ENCODE data around the gene ERG28.

ERG28 gene

DNA sequence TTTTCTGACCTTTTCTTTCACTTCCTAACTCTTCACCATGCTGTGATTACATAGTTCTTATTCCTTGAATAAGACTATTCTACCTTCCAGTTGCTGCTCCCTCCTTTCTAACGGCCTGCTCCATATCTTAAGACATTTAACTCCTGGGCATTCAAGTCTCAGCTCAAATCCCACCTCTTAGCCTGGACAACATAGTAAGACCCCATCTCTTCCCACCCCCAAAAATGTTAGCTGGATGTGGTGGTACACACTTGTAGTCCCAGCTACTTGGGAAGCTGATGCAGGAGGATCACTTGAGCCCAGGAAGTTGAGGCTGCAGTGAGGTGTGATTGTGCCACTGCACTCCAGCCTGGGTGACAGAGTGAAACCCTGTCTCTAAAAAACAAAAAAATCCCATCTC, 10.9 kb downstream of the ERG28 start:
- no peak for ATAC-seq
- no peak for TF ChIP-seq ZNF70 (CRISPR knock-in tag; IDR thresholded peaks at IDR 0.05)
- TF ChIP-seq RARB (CRISPR knock-in tag; IDR thresholded peaks at IDR 0.05) = no peak
- no peak for TF ChIP-seq ISL1 (CRISPR knock-in tag; IDR thresholded peaks at IDR 0.05)
- TF ChIP-seq, protein P1, sequence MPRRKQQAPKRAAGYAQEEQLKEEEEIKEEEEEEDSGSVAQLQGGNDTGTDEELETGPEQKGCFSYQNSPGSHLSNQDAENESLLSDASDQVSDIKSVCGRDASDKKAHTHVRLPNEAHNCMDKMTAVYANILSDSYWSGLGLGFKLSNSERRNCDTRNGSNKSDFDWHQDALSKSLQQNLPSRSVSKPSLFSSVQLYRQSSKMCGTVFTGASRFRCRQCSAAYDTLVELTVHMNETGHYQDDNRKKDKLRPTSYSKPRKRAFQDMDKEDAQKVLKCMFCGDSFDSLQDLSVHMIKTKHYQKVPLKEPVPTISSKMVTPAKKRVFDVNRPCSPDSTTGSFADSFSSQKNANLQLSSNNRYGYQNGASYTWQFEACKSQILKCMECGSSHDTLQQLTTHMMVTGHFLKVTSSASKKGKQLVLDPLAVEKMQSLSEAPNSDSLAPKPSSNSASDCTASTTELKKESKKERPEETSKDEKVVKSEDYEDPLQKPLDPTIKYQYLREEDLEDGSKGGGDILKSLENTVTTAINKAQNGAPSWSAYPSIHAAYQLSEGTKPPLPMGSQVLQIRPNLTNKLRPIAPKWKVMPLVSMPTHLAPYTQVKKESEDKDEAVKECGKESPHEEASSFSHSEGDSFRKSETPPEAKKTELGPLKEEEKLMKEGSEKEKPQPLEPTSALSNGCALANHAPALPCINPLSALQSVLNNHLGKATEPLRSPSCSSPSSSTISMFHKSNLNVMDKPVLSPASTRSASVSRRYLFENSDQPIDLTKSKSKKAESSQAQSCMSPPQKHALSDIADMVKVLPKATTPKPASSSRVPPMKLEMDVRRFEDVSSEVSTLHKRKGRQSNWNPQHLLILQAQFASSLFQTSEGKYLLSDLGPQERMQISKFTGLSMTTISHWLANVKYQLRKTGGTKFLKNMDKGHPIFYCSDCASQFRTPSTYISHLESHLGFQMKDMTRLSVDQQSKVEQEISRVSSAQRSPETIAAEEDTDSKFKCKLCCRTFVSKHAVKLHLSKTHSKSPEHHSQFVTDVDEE (CRISPR knock-in tag; IDR thresholded peaks at IDR 0.05) = no peak
- no peak for TF ChIP-seq ZNF8 (CRISPR knock-in tag; IDR thresholded peaks at IDR 0.05)
- no peak for TF ChIP-seq TCF4 (CRISPR knock-in tag; IDR thresholded peaks at IDR 0.05; ENCODE audit: borderline replicate concordance)
- no peak for TF ChIP-seq OSR1 (CRISPR knock-in tag; IDR thresholded peaks at IDR 0.05)
- no peak for TF ChIP-seq ZNF565 (CRISPR knock-in tag; conservative IDR thresholded peaks at IDR 0.05; ENCODE audit: low read depth)
- TF ChIP-seq, protein P2, sequence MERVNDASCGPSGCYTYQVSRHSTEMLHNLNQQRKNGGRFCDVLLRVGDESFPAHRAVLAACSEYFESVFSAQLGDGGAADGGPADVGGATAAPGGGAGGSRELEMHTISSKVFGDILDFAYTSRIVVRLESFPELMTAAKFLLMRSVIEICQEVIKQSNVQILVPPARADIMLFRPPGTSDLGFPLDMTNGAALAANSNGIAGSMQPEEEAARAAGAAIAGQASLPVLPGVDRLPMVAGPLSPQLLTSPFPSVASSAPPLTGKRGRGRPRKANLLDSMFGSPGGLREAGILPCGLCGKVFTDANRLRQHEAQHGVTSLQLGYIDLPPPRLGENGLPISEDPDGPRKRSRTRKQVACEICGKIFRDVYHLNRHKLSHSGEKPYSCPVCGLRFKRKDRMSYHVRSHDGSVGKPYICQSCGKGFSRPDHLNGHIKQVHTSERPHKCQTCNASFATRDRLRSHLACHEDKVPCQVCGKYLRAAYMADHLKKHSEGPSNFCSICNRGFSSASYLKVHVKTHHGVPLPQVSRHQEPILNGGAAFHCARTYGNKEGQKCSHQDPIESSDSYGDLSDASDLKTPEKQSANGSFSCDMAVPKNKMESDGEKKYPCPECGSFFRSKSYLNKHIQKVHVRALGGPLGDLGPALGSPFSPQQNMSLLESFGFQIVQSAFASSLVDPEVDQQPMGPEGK (CRISPR knock-in tag; IDR thresholded peaks at IDR 0.05; ENCODE audit: borderline replicate concordance) = no peak
- no peak for TF ChIP-seq TOX (CRISPR knock-in tag; IDR thresholded peaks at IDR 0.05; ENCODE audit: borderline replicate concordance)
- TF ChIP-seq BACH2 (CRISPR knock-in tag; IDR thresholded peaks at IDR 0.05; ENCODE audit: borderline replicate concordance) = no peak
- no peak for TF ChIP-seq ZFP3 (CRISPR knock-in tag; IDR thresholded peaks at IDR 0.05)
- TF ChIP-seq ZC3H10 (CRISPR knock-in tag; IDR thresholded peaks at IDR 0.05) = no peak
- no peak for TF ChIP-seq ZFP30 (CRISPR knock-in tag; IDR thresholded peaks at IDR 0.05)
- no peak for TF ChIP-seq ARNTL (CRISPR knock-in tag; IDR thresholded peaks at IDR 0.05; ENCODE audit: borderline replicate concordance, low read depth)
- TF ChIP-seq, protein P3, sequence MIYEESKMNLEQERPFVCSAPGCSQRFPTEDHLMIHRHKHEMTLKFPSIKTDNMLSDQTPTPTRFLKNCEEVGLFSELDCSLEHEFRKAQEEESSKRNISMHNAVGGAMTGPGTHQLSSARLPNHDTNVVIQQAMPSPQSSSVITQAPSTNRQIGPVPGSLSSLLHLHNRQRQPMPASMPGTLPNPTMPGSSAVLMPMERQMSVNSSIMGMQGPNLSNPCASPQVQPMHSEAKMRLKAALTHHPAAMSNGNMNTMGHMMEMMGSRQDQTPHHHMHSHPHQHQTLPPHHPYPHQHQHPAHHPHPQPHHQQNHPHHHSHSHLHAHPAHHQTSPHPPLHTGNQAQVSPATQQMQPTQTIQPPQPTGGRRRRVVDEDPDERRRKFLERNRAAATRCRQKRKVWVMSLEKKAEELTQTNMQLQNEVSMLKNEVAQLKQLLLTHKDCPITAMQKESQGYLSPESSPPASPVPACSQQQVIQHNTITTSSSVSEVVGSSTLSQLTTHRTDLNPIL (CRISPR knock-in tag; IDR thresholded peaks at IDR 0.05; ENCODE audit: low read depth) = no peak
- TF ChIP-seq CSDC2 (CRISPR knock-in tag; IDR thresholded peaks at IDR 0.05) = no peak
- no peak for TF ChIP-seq PPARA (CRISPR knock-in tag; IDR thresholded peaks at IDR 0.05; ENCODE audit: borderline replicate concordance)

DNA sequence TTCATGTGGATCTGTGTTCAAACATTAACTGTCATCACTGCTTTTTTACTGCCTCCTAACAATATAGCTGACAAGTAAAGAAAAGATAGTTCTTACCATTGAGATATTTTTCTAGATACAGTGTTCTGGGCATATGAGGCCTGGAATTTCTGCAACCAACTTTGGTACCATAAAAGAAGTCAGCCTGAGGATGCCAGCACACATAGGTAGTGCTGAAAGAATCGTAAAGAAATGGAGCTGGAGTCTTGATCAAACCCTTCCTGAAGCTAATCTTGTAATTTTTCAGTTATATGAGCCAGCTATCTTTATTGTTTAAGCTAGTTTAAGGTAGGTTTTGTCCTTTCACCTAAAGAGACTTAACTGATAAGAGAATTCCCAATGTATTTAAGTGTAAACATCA, 11.3 kb downstream of the ERG28 start:
- TF ChIP-seq ESRRG (CRISPR knock-in tag; IDR thresholded peaks at IDR 0.05) (no peak), CSDC2 (CRISPR knock-in tag; IDR thresholded peaks at IDR 0.05) (no peak)
- ATAC-seq = no peak

DNA sequence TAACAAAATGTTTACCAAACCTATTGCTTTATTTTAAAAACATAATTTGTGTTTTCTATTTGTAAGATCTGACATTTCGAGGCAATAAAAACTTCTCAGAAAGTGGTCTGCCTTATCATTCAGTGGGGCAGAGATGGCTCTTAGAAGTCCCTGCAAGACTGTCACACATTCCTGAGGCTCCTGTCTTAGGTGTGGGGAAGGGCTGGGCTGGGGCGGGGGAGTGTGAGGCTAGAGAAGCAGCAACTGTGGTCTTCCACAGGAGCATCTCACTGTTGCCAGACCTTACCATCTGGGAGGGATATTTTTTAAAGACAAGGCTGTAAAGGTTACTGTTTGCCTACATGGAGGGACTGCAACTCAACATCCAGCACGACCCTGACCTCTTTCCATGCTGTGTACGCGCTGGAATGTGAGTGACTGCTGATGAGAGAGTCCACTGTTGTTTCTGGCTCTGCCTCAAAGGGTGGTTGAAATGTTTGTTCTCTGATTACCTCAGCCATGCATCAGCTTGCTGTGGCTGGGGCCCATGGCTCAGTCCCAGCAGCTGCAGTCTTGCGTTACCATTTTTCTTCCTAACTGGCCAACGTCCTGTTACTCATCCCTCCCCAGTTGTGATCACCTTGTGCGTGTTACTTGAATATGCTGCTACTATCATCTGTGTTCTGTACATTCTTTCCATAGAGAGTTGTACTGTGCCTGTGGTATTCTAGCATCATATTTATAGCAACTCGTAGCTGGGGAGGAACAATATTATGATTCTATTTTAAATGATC, 12.4 kb downstream of the ERG28 start:
- peak; percentile 67 for ATAC-seq

More for the DNA sequence above, 12.4 kb downstream of the ERG28 start:
- TF ChIP-seq, protein P4, sequence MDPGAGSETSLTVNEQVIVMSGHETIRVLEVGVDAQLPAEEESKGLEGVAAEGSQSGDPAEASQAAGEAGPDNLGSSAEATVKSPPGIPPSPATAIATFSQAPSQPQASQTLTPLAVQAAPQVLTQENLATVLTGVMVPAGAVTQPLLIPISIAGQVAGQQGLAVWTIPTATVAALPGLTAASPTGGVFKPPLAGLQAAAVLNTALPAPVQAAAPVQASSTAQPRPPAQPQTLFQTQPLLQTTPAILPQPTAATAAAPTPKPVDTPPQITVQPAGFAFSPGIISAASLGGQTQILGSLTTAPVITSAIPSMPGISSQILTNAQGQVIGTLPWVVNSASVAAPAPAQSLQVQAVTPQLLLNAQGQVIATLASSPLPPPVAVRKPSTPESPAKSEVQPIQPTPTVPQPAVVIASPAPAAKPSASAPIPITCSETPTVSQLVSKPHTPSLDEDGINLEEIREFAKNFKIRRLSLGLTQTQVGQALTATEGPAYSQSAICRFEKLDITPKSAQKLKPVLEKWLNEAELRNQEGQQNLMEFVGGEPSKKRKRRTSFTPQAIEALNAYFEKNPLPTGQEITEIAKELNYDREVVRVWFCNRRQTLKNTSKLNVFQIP (CRISPR knock-in tag; IDR thresholded peaks at IDR 0.05; ENCODE audit: borderline replicate concordance, low read depth) = no peak
- TF ChIP-seq ZNF70 (CRISPR knock-in tag; IDR thresholded peaks at IDR 0.05) = no peak
- no peak for TF ChIP-seq ZC3H10 (CRISPR knock-in tag; IDR thresholded peaks at IDR 0.05)
- TF ChIP-seq ISL1 (CRISPR knock-in tag; IDR thresholded peaks at IDR 0.05) = peak; percentile 22; the same call in 1 of the 2 replicates
- no peak for TF ChIP-seq TOX (CRISPR knock-in tag; IDR thresholded peaks at IDR 0.05; ENCODE audit: borderline replicate concordance)
- TF ChIP-seq ARNTL (CRISPR knock-in tag; IDR thresholded peaks at IDR 0.05; ENCODE audit: borderline replicate concordance, low read depth) = no peak
- TF ChIP-seq SNAI2 (CRISPR knock-in tag; IDR thresholded peaks at IDR 0.05) = no peak

Measured in SK-N-SH treated with all-trans-retinoic acid at 6 μM for 48 hours (cell line).